GM12874 (cell line): ENCODE data around the gene ENPP4.

Experiments used
- CTCF ChIP-seq: IDR thresholded peaks from 2 replicates; pipeline ENCODE4 v1.5.1; 2011; ENCODE audit warnings: low read depth, mild to moderate bottlenecking, control low read depth, low read length, moderate library complexity; ENCODE audit not compliant: insufficient read depth

ENPP4 gene

DNA sequence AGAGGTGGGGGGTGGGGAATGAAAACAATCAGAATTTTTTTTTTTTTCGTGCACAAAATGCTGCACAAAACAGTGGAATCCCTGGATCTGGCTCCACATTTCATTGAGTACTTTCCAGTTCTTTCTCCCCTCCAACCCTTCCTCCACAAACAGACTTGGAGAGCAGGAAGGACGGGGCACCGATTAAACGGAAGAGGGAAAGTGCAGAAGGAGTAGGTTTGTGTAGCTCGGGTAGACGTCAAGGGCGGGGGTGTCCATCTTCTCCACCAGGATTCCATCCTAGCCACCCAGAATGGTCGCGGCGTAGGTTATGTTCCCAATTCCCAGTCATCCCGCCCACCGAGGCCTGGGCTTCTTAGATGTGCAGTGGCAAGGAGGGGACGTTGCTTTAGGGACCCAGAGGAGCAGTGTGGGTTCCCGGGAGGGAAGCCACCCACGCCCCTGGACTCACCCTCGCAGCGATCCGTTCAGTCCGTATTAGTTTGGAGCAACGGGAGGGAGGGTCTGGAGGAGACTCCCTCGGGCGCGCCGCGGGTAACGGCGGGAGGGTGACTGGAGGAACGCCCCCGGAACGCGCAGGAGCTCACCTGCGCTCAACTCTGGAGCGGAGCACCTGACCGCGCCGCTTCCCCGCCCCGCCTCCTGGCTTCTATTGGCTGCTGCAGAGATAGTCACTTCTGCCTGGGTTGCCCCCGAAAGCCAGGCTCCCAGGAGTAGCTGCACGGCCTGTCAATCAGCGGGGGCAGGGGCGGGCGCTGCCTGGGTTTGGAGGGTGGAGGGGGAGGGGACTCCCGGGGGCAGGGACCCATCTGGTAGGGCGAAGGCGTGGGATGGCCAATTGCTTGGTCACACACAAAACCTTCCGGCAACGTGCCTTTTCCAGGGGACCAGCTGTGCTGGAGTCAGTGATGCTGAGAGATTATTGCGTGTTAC is 40.8 kb downstream of the ENPP4 start, which contains the start of gene ENPP5:
Gene ENPP5, minus strand, starts transcription at position 624 of the 933 bp plus-strand sequence. CDS start 2,718 bp downstream, outside the sequence.
- TF ChIP-seq CTCF: no peak

- no peak for TF ChIP-seq CTCF
These were observed 42.4 kb downstream of the ENPP4 start for GRCh38 chr6:46172176-46172575.

DNA sequence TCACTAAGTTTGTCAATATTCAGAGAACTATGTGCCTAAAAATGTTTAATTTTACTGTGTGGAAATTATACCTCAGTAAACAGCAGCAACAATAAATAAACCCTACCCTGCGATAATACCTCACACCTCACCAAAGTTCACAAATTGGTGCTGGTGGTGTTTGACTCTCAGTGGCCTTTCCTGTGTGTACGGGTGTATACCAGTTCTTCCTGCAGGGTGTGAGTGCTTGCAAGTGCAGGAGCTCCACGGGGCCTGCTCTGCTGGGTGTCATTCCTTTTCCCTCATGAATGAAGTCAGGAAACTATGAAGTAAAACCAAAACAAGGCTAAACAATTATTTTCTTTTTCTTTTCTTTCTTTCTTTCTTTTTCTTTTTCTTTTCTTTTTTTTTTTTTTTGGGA is 45.1 kb downstream of the ENPP4 start:
- no peak for TF ChIP-seq CTCF

GRCh38 chr6:46175446-46175845 is 45.7 kb downstream of the ENPP4 start:
- no peak for TF ChIP-seq CTCF

DNA sequence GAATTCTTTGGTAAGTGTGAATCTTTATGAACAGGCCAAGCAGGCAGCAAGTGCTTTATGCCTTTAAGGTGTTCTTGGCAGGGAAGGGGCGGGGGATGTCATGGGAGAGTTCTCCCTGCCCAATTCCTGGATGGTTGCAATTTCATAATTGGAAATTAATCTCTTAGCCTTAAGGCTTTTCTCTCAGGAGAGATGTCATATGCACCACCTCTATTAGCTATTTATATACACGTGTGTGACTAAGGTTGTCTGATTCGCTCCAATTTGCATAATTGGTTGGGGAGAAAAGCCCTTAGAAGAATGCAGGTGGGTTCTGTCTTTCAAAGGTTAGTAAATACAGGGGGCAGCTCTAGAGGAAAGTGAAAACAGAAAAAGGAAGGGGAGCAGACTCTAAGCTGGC is 46.2 kb downstream of the ENPP4 start:
- no peak for TF ChIP-seq CTCF

DNA sequence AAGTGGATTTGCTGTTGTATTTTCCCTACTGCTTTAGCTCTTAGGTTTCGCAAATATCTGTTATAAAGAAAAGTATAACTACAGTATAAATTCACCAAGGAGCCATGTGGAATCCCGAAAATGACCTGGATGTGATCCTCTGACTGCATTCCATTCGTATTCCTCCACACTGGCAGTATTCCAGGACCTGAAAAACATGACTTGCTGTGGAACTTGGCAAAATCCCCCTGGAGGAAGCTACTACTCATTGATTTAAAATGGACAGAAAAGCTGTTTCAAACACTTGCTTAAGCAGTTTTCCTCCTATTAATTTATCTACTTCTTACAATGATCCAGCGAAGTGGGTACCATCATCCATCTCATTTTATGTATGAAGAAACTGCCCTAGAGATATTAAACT is 54.3 kb downstream of the ENPP4 start:
- TF ChIP-seq CTCF: no peak

GRCh38 chr6:46186583-46186982 is 56.8 kb downstream of the ENPP4 start:
- no peak for TF ChIP-seq CTCF
